Suprapubic skin (tissue), 4 donors: ENCODE data around the gene SLC9A8. TPM values are rescaled to one million over a fixed set of nuclear protein-coding genes. Genes with fewer than 3 reads are reported as not detected.

Experiments
- DNase-seq, 2 donors: peaks; one replicate each; pipeline ENCODE4 v3.0.0-alpha.2; 2019; ENCODE audit warnings: low spot score in 2 of 2
- H3K27ac ChIP-seq: fragments of 200-600 bp; sonication (generic); one replicate; pipeline ENCODE4 v1.5.1; 2019
- H3K27me3 ChIP-seq: fragments of 200-600 bp; sonication (generic); one replicate; pipeline ENCODE4 v1.5.1; 2019
- H3K36me3 ChIP-seq: fragments of 200-600 bp; sonication (generic); one replicate; pipeline ENCODE4 v1.5.1; 2019
- H3K4me1 ChIP-seq: fragments of 200-600 bp; sonication (generic); one replicate; pipeline ENCODE4 v1.5.1; 2019
- H3K4me3 ChIP-seq: fragments of 200-600 bp; sonication (generic); one replicate; pipeline ENCODE4 v1.5.1; 2019; ENCODE audit warnings: mild to moderate bottlenecking
- H3K9me3 ChIP-seq: fragments of 200-600 bp; sonication (generic); one replicate; pipeline ENCODE4 v1.5.1; 2019
- CTCF ChIP-seq, 2 donors: fragments of 200-600 bp in 1 of 2; fragments of 450-650 bp in 1 of 2; sonication (generic) in 1 of 2; IDR thresholded peaks; one replicate each; pipeline ENCODE4 v1.5.1; 2016 to 2019; ENCODE audit warnings: antibody characterized with exemption in 2 of 2, mild to moderate bottlenecking in 1 of 2, moderate library complexity in 1 of 2
- EP300 ChIP-seq: sonication (generic); formaldehyde crosslinking; IDR thresholded peaks from one replicate; pipeline ENCODE4 v1.6.1; 2017; ENCODE audit warnings: antibody characterized with exemption
- POLR2A ChIP-seq, 2 donors: fragments of 450-650 bp; IDR thresholded peaks; one replicate each; pipeline ENCODE4 v1.6.1; 2017; ENCODE audit warnings: antibody characterized with exemption in 2 of 2, mild to moderate bottlenecking in 2 of 2, moderate library complexity in 2 of 2
- POLR2AphosphoS5 ChIP-seq, 3 donors: sonication (generic); formaldehyde crosslinking; IDR thresholded peaks; one replicate each; pipeline ENCODE4 v1.6.1; 2017; ENCODE audit warnings: antibody characterized with exemption in 3 of 3
- WGBS: methylation state at CpG from one replicate; pipeline ENCODE4 v1.1.5; 2018; 5-methylcytosine and 5-hydroxymethylcytosine counted together
- total RNA-seq, 4 donors: library from RNA; depleted of rRNA; stranded (reverse); fragments of >200 nt; gene quantifications; one replicate each; pipeline ENCODE4 v1.1.0, GENCODE V29; 2016

Gene SLC9A8
- total RNA-seq, 4 donors from 2014 or later: 5.7 to 15.6 (median 9.2) TPM

- Histone ChIP-seq H3K4me1 (no peaks in the 10 kb centered on the region), H3K9me3 (no peaks in the 10 kb centered on the region), H3K27ac (no peak overlapping the region), H3K36me3 (peaks cover 71% of the 10 kb centered on the region), H3K27me3 (no peaks in the 10 kb centered on the region), H3K4me3 (no peak overlapping the region)
- peak in 1 of 2 donors; percentile 60 for DNase-seq
- WGBS: 85% methylated on average over 15 of the region's 15 CpGs
- TF ChIP-seq CTCF (IDR thresholded peaks at IDR 0.05) (no peak), POLR2AphosphoS5 (IDR thresholded peaks at IDR 0.05) (no peak), EP300 (no peak)
Observed at GRCh38 chr20:49906615-49907154, 94.1 kb downstream of the SLC9A8 start.

GRCh38 chr20:49907405-49908257, 95.0 kb downstream of the SLC9A8 start:
- Histone ChIP-seq H3K4me1 (peaks cover 3% of the 10 kb centered on the region), H3K27me3 (no peaks in the 10 kb centered on the region), H3K27ac (no peak overlapping the region), H3K4me3 (no peak overlapping the region), H3K36me3 (peaks cover 71% of the 10 kb centered on the region), H3K9me3 (no peaks in the 10 kb centered on the region)
- no peak for DNase-seq
- 74% methylated on average over 19 of the region's 19 CpGs for WGBS
- TF ChIP-seq POLR2AphosphoS5 (IDR thresholded peaks at IDR 0.05): no peak
- no peak for TF ChIP-seq CTCF (IDR thresholded peaks at IDR 0.05)
- no peak for TF ChIP-seq POLR2A (IDR thresholded peaks at IDR 0.05)
- TF ChIP-seq EP300: no peak

DNA sequence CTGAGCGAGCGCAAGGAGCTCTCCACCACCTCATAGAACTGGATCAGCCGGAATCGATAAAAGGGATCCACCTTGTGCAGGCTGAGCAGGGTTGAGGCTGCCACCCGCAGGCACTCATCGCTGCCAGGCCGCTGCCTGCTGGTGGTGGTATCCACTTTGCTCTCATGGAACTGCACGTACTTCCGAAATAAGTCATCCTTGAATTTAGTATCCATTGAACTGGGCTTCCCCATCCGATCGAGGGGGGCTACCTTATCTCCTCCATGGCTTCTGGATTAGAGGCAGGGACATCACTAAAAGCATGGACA, 95.6 kb downstream of the SLC9A8 start:
- WGBS: 71% methylated on average over 9 of the region's 11 CpGs
- Histone ChIP-seq H3K27me3 (no peaks in the 10 kb centered on the region), H3K4me3 (no peak overlapping the region), H3K9me3 (no peaks in the 10 kb centered on the region), H3K27ac (no peak overlapping the region), H3K4me1 (peaks cover 6% of the 10 kb centered on the region), H3K36me3 (peaks cover 69% of the 10 kb centered on the region)
- DNase-seq: no peak
- TF ChIP-seq EP300 (no peak), CTCF (IDR thresholded peaks at IDR 0.05) (no peak), POLR2A (IDR thresholded peaks at IDR 0.05) (no peak), POLR2AphosphoS5 (IDR thresholded peaks at IDR 0.05) (no peak)

DNA sequence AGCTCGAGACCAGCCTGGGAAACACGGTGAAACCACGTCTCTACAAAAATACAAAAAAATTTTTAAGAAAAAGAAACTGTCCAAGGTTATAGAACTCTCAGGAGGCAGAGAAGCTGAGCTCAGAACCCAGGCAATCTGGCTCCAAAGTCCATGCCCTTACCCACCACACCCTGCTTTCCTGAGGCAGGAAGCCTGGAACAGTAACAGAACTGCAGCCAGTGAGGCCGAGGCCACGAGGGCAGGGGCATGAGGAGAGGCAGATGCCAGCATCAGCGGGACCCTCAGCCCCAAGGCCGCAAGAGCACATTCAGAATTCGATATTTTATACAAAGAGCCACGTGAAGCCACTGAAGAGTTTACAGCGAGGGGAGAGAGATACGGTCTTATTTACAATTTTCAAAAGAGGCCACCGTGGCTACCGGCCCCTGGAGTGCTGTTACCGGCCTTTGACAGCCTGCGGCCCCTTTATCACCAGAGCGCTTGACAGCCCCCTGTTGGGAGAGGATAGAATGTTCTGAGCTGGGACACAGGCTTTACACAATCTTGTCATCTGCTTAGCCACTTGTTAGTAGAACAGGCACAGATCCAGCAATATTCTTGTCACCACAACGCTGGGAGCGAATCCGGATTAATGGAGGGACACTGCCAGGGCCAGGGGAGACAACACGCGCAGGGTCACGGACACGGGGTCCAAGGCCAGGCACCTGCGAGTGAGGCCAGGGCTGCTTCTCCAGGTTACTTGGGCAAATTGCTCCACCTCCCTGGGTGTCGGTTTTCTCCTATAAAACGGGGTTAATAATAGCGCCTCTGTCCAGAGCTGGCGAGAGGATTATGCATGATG, 97.1 kb downstream of the SLC9A8 start:
- Histone ChIP-seq H3K9me3 (no peaks in the 10 kb centered on the region), H3K27ac (no peak overlapping the region), H3K4me3 (no peak overlapping the region), H3K27me3 (no peaks in the 10 kb centered on the region), H3K4me1 (peaks cover 22% of the 10 kb centered on the region), H3K36me3 (peaks cover 56% of the 10 kb centered on the region)
- DNase-seq: no peak
- 74% methylated on average over 27 of the region's 28 CpGs for WGBS
- TF ChIP-seq EP300: no peak
- TF ChIP-seq CTCF (IDR thresholded peaks at IDR 0.05): no peak

DNA sequence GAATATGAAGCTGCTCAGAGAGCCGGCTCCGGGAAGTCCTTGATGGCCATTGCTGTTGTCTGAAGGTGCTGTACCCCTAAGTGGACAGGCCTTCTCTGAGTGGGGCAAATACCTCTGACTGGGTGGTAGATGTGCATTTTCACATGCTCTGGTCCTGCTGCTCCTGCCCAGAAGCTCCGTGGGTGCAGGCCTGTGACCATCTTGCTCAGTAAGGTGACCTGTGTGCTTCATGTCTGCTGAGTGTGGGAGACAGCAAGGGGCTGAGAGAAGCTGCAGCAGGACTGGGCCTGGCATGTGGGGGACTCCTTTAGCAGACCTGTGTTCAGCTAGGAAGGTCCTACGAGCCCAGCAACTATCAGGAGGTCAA, 97.7 kb downstream of the SLC9A8 start:
- no peak for DNase-seq
- H3K27ac ChIP-seq: no peak overlapping the region
- peaks cover 23% of the 10 kb centered on the region for H3K4me1 ChIP-seq
- H3K36me3 ChIP-seq: peaks cover 49% of the 10 kb centered on the region
- H3K9me3 ChIP-seq: no peaks in the 10 kb centered on the region
- WGBS: 75% methylated on average over 3 of the region's 4 CpGs
- TF ChIP-seq CTCF (IDR thresholded peaks at IDR 0.05) (no peak), EP300 (no peak), POLR2A (IDR thresholded peaks at IDR 0.05) (no peak), POLR2AphosphoS5 (IDR thresholded peaks at IDR 0.05) (no peak)
- no peak overlapping the region for H3K4me3 ChIP-seq
- H3K27me3 ChIP-seq: no peaks in the 10 kb centered on the region
